ENCODE data around the gene COL5A1. TPM values are rescaled to one million over a fixed set of nuclear protein-coding genes. Genes with fewer than 3 reads are reported as not detected.

The COL5A1 gene
- total and polyA plus RNA-seq, 2 experiments from 2014 or later: 211 to 812 TPM

- peaks cover 54% of the 10 kb centered on the region for H3F3A ChIP-seq (ENCODE audit: insufficient read depth)
- H3K79me2 ChIP-seq (ENCODE audit: insufficient read depth): peaks cover 62% of the 10 kb centered on the region
- H3K27me3 ChIP-seq (replicated peaks; ENCODE audit: insufficient read depth): no peaks in the 10 kb centered on the region
- 83 to 86% methylated on average over 8 of the region's 8 CpGs for WGBS, 2 experiments (ENCODE audit: low coverage in 1 of 2, low lambda C conversion rate in 2 of 2, missing lambda C conversion rate in 2 of 2)
- peaks cover 31% of the 10 kb centered on the region for H3K36me3 ChIP-seq (ENCODE audit: low read depth)
- no peak overlapping the region for H3K4me2 ChIP-seq (ENCODE audit: unreplicated experiment)
- no peak overlapping the region for H3K27ac ChIP-seq
- H3K4me1 ChIP-seq (ENCODE audit: insufficient read depth): no peaks in the 10 kb centered on the region
- H4K20me1 ChIP-seq (ENCODE audit: insufficient read depth): no peaks in the 10 kb centered on the region
- H3K4me3 ChIP-seq: no peak overlapping the region
- H3K9ac ChIP-seq: no peak overlapping the region
- in situ Hi-C loops (cut with MboI): no loop called here
- TF ChIP-seq EZH2 (IDR thresholded peaks at IDR 0.05; ENCODE audit: insufficient read depth, poor library complexity, severe bottlenecking): no peak
- no peak for TF ChIP-seq EZH2phosphoT487 (IDR thresholded peaks at IDR 0.05; ENCODE audit: insufficient read depth, low read depth)
- H3K9me2 ChIP-seq (ENCODE audit: insufficient read depth): no peaks in the 10 kb centered on the region
- DNase-seq: no peak
- H3K9me3 ChIP-seq (ENCODE audit: low read depth): no peaks in the 10 kb centered on the region
- H2AFZ ChIP-seq: no peak overlapping the region
Observed at GRCh38 chr9:134739660-134739968, 98.0 kb downstream of the COL5A1 start.

GRCh38 chr9:134740071-134740470, 98.5 kb downstream of the COL5A1 start:
- H3K9me2 ChIP-seq (ENCODE audit: insufficient read depth): no peaks in the 10 kb centered on the region
- DNase-seq: no peak
- H3K4me1 ChIP-seq (ENCODE audit: insufficient read depth): no peaks in the 10 kb centered on the region
- WGBS, 2 experiments (ENCODE audit: low coverage in 1 of 2, low lambda C conversion rate in 2 of 2, missing lambda C conversion rate in 2 of 2): 79 to 87% methylated on average over 14 to 16 of the region's 16 CpGs
- H2AFZ ChIP-seq: no peak overlapping the region
- H3K79me2 ChIP-seq (ENCODE audit: insufficient read depth): peaks cover 62% of the 10 kb centered on the region
- no peak overlapping the region for H3K4me2 ChIP-seq (ENCODE audit: unreplicated experiment)
- H3K27me3 ChIP-seq (replicated peaks; ENCODE audit: insufficient read depth): no peaks in the 10 kb centered on the region
- peaks cover 54% of the 10 kb centered on the region for H3F3A ChIP-seq (ENCODE audit: insufficient read depth)
- no peaks in the 10 kb centered on the region for H4K20me1 ChIP-seq (ENCODE audit: insufficient read depth)
- in situ Hi-C loops (cut with MboI): loop anchor here (10.0 kb wide), 1 partner anchor 295 kb away; no protein-coding TSS in a partner anchor
- peaks cover 35% of the 10 kb centered on the region for H3K36me3 ChIP-seq (ENCODE audit: low read depth)
- H3K9ac ChIP-seq: no peak overlapping the region
- TF ChIP-seq EZH2phosphoT487 (IDR thresholded peaks at IDR 0.05; ENCODE audit: insufficient read depth, low read depth) (no peak), EZH2 (IDR thresholded peaks at IDR 0.05; ENCODE audit: insufficient read depth, poor library complexity, severe bottlenecking) (no peak)
- no peak overlapping the region for H3K4me3 ChIP-seq
- H3K9me3 ChIP-seq (ENCODE audit: low read depth): no peaks in the 10 kb centered on the region
- no peak overlapping the region for H3K27ac ChIP-seq

GRCh38 chr9:134741846-134742245, 100.2 kb downstream of the COL5A1 start:
- H3K9me2 ChIP-seq (ENCODE audit: insufficient read depth): no peaks in the 10 kb centered on the region
- no peaks in the 10 kb centered on the region for H4K20me1 ChIP-seq (ENCODE audit: insufficient read depth)
- H2AFZ ChIP-seq: no peak overlapping the region
- no peak overlapping the region for H3K27ac ChIP-seq
- H3K4me1 ChIP-seq (ENCODE audit: insufficient read depth): no peaks in the 10 kb centered on the region
- no peak overlapping the region for H3K4me3 ChIP-seq
- H3K36me3 ChIP-seq (ENCODE audit: low read depth): peaks cover 44% of the 10 kb centered on the region
- peaks cover 50% of the 10 kb centered on the region for H3K79me2 ChIP-seq (ENCODE audit: insufficient read depth)
- peaks cover 63% of the 10 kb centered on the region for H3F3A ChIP-seq (ENCODE audit: insufficient read depth)
- TF ChIP-seq EZH2 (IDR thresholded peaks at IDR 0.05; ENCODE audit: insufficient read depth, poor library complexity, severe bottlenecking): no peak
- no peak for TF ChIP-seq EZH2phosphoT487 (IDR thresholded peaks at IDR 0.05; ENCODE audit: insufficient read depth, low read depth)
- WGBS, 2 experiments (ENCODE audit: low coverage in 1 of 2, low lambda C conversion rate in 2 of 2, missing lambda C conversion rate in 2 of 2): 78 to 83% methylated on average over 9 of the region's 9 CpGs
- DNase-seq: no peak
- H3K9ac ChIP-seq: no peak overlapping the region
- no peak overlapping the region for H3K4me2 ChIP-seq (ENCODE audit: unreplicated experiment)
- in situ Hi-C loops (cut with MboI): loop anchor here (10.0 kb wide), 1 partner anchor 297 kb away; no protein-coding TSS in a partner anchor
- H3K27me3 ChIP-seq (replicated peaks; ENCODE audit: insufficient read depth): no peaks in the 10 kb centered on the region
- H3K9me3 ChIP-seq (ENCODE audit: low read depth): no peaks in the 10 kb centered on the region

GRCh38 chr9:134742822-134743535, 101.4 kb downstream of the COL5A1 start:
- Histone ChIP-seq H3K4me2 (ENCODE audit: unreplicated experiment) (no peak overlapping the region), H3K36me3 (ENCODE audit: low read depth) (peaks cover 49% of the 10 kb centered on the region), H3K9me2 (ENCODE audit: insufficient read depth) (no peaks in the 10 kb centered on the region), H2AFZ (no peak overlapping the region), H3K4me1 (ENCODE audit: insufficient read depth) (no peaks in the 10 kb centered on the region), H3K79me2 (ENCODE audit: insufficient read depth) (peaks cover 40% of the 10 kb centered on the region), H3K9me3 (ENCODE audit: low read depth) (no peaks in the 10 kb centered on the region), H4K20me1 (ENCODE audit: insufficient read depth) (no peaks in the 10 kb centered on the region; the same call in 1 of the 2 replicates), H3K9ac (no peak overlapping the region), H3K27me3 (replicated peaks; ENCODE audit: insufficient read depth) (no peaks in the 10 kb centered on the region), H3K27ac (no peak overlapping the region), H3K4me3 (no peak overlapping the region), H3F3A (ENCODE audit: insufficient read depth) (peaks cover 66% of the 10 kb centered on the region)
- 85 to 86% methylated on average over 21 of the region's 22 CpGs for WGBS, 2 experiments (ENCODE audit: low coverage in 1 of 2, low lambda C conversion rate in 2 of 2, missing lambda C conversion rate in 2 of 2)
- no peak for TF ChIP-seq EZH2phosphoT487 (IDR thresholded peaks at IDR 0.05; ENCODE audit: insufficient read depth, low read depth)
- TF ChIP-seq EZH2 (IDR thresholded peaks at IDR 0.05; ENCODE audit: insufficient read depth, poor library complexity, severe bottlenecking): no peak
- in situ Hi-C loops (cut with MboI): loop anchor here (10.0 kb wide), 1 partner anchor 298 kb away; no protein-coding TSS in a partner anchor
- DNase-seq: no peak
